Cardiac muscle cell (in vitro differentiated cells and primary cell): ENCODE data around the gene NXN. TPM values are rescaled to one million over a fixed set of nuclear protein-coding genes. Genes with fewer than 3 reads are reported as not detected.
A peak's percentile ranks its signal among the peaks of the same experiment; 100 is the strongest.

Experiments used
- DNase-seq, 2 donors: peaks; one replicate each; pipeline versions ENCODE4 v3.0.0 to v3.0.0-alpha.2; 2010 to 2017; ENCODE audit warnings: low read depth in 1 of 2, low spot score in 1 of 2
- H3K27ac ChIP-seq: fragments of 200-600 bp; sonication (generic); 2 replicates; pipeline ENCODE4 v1.5.1; 2016
- H3K27me3 ChIP-seq: fragments of 200-600 bp; sonication (generic); 2 replicates; pipeline ENCODE4 v1.6.0; 2016; ENCODE audit warnings: control low read depth
- H3K36me3 ChIP-seq: fragments of 200-600 bp; sonication (generic); 2 replicates; pipeline ENCODE4 v1.5.1; 2016; ENCODE audit warnings: control low read depth
- H3K4me1 ChIP-seq: fragments of 200-600 bp; sonication (generic); 2 replicates; pipeline ENCODE4 v1.8.1; 2017; ENCODE audit warnings: low read depth, mild to moderate bottlenecking, mixed run types
- H3K4me3 ChIP-seq: fragments of 200-600 bp; sonication (generic); 2 replicates; pipeline ENCODE4 v1.5.1; 2016; ENCODE audit warnings: mild to moderate bottlenecking
- H3K9me3 ChIP-seq: fragments of 200-600 bp; sonication (generic); 2 replicates; pipeline ENCODE4 v1.5.1; 2017; ENCODE audit warnings: low read depth, mild to moderate bottlenecking, control low read depth
- polyA plus RNA-seq: library from polyadenylated mRNA; unstranded; fragments of >200 nt; fragmentation: Nextera tagmentation; extraction: Ambion mirVana; gene quantifications from 2 replicates; pipeline ENCODE4 v1.2.1, GENCODE V29; 2016
- total RNA-seq: library from RNA; depleted of rRNA; stranded (reverse); fragments of >200 nt; gene quantifications from 2 replicates; pipeline ENCODE4 v1.2.3, GENCODE V29; 2016
- TF ChIP-seq, protein P1 (sequence below): IDR thresholded peaks from 2 replicates; pipeline ENCODE4 v1.5.1; 2012; ENCODE audit warnings: low read depth, mild to moderate bottlenecking, low read length

NXN gene
- total and polyA plus RNA-seq, 2 experiments from 2014 or later, result 120 to 122 TPM

DNA sequence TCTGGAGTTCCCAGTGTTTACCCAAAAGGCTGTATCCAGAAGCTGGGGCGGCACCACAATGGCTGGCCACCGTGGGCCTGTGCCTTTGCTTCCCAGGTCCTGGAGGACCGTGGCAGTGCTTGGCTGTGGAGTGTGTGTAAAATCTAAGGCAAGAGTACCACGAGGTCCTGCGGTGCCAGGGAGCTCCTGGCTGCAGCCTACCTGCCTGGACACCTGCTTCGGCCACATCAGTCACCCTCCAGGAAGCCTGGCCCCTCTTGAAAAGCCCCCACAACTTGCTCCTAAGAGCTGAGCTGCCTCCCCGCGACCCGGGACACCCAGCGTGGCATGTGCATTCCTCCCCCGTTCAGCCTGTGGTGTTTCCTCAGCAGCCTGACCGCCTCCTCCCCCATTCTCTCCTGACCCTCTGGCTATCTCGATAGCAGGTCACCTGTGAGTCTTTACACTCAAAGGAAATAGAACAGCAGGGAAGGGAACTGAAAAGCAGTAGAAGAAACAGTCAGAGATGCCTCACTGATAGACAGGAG lies 25.3 kb upstream of the NXN start:
- peak overlapping the region; percentile 25 for H3K27ac ChIP-seq
- peaks cover 16% of the 10 kb centered on the region for H3K4me1 ChIP-seq
- H3K4me3 ChIP-seq, result no peak overlapping the region
- H3K9me3 ChIP-seq, result no peaks in the 10 kb centered on the region
- H3K27me3 ChIP-seq, result no peaks in the 10 kb centered on the region
- H3K36me3 ChIP-seq, result peaks cover 40% of the 10 kb centered on the region
- TF ChIP-seq, protein P1, sequence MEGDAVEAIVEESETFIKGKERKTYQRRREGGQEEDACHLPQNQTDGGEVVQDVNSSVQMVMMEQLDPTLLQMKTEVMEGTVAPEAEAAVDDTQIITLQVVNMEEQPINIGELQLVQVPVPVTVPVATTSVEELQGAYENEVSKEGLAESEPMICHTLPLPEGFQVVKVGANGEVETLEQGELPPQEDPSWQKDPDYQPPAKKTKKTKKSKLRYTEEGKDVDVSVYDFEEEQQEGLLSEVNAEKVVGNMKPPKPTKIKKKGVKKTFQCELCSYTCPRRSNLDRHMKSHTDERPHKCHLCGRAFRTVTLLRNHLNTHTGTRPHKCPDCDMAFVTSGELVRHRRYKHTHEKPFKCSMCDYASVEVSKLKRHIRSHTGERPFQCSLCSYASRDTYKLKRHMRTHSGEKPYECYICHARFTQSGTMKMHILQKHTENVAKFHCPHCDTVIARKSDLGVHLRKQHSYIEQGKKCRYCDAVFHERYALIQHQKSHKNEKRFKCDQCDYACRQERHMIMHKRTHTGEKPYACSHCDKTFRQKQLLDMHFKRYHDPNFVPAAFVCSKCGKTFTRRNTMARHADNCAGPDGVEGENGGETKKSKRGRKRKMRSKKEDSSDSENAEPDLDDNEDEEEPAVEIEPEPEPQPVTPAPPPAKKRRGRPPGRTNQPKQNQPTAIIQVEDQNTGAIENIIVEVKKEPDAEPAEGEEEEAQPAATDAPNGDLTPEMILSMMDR, result no peak
- DNase-seq, result no peak

DNA sequence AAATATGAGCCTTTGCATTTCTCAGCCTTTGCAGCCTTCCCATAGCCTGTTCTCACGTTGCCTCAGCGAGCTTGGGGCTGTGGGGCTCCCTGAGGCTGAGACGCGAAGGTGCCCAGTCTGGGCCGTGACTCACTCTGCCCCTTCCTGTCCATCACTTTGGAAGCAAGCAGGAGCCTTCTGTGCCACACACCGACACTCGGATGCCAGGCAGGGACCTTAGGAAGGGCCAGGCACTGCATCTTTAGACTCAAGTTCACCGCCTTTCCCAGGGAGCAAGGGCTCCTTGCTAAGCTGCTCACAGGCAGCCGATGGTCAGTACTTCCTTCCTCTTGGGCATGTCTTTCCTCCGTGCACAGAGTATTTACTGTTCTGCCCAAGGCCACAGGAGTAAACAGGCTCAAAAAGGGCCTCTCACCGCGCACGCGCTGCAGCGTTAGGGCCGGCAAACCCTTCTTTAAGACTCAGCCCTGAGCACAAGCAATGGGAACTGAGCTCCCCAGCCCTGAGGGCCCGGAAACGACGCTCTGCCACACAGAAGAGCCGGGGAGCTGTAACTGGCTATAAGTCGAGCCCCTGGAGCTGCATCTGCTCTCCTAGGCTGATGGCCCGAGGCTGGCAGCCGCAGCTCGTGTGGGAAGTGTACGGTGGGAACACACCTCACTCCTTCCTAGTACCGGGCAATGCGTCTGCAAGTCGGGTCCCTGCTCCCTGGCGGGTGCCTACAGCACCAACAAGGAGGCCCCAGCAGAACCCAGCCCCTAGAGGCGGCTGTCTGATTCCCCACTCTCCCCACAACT lies 24.6 kb upstream of the NXN start:
- peak overlapping the region; percentile 76 for H3K27ac ChIP-seq
- DNase-seq, result no peak
- peaks cover 38% of the 10 kb centered on the region for H3K36me3 ChIP-seq
- TF ChIP-seq, protein P1, result no peak
- H3K9me3 ChIP-seq, result no peaks in the 10 kb centered on the region
- H3K27me3 ChIP-seq, result no peaks in the 10 kb centered on the region
- peaks cover 16% of the 10 kb centered on the region for H3K4me1 ChIP-seq
- no peak overlapping the region for H3K4me3 ChIP-seq

DNA sequence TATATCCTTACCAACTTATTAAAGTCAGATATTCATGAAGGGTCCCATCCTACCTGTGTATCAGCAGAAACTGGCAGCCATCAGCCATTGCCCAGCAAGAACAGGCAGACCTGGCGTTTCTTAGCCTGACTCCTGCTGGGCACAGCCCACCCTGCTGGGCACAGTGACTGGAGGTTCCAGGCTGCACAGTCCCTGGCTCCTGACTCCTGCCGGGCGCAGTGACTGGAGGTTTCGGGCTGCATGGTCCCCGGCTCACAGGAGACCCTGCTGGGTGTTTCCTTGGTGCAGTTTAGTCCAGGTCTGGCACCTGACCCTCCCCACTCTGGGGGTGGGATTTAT lies 24.0 kb upstream of the NXN start:
- Histone ChIP-seq H3K9me3 (no peaks in the 10 kb centered on the region), H3K4me1 (peaks cover 16% of the 10 kb centered on the region), H3K27ac (peak overlapping the region; percentile 76), H3K36me3 (peaks cover 38% of the 10 kb centered on the region), H3K27me3 (no peaks in the 10 kb centered on the region), H3K4me3 (no peak overlapping the region)
- DNase-seq, result no peak
- TF ChIP-seq, protein P1, result no peak

DNA sequence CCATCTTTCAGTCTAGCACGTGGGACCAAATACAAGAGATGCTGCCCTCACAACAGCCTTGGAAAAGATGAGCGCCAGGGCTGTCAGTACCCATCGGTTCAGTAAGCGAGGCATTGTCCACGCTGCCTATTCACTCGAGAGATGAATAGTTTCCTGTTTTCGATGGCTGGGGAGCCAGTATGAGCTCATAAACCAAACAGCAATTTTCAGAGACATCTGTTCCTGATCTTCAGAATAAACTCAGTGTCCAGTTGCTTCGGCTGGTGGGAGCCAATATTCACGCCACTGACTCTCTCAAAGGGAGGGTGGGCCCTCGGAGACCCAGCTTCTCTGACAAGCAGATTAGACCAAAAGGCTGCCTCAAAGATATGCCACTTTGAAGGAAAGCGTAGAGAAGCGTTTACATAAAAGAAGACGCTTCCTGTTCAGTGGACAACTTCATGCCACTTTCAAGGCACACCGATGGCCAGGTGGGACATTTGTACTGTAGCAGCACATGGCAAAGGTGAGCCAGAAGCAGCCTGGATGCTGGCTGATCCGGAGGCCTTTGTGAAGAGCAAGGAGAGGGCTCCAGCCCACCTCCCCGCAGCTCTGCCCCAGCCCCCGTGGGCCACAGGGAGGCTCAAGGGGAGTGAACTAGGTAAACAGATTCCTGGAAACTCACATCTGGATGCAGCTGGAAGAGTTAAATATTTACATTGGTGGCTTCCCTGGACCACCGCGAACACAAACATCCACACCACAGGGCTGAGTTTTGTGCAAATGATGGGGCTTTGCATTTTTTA lies 23.4 kb upstream of the NXN start:
- peak in 1 of 2 donors; percentile 37 for DNase-seq
- peaks cover 38% of the 10 kb centered on the region for H3K36me3 ChIP-seq
- no peaks in the 10 kb centered on the region for H3K9me3 ChIP-seq
- peak overlapping the region; percentile 76 for H3K27ac ChIP-seq
- TF ChIP-seq, protein P1, result no peak
- H3K4me1 ChIP-seq, result peaks cover 19% of the 10 kb centered on the region
- no peaks in the 10 kb centered on the region for H3K27me3 ChIP-seq
- no peak overlapping the region for H3K4me3 ChIP-seq

DNA sequence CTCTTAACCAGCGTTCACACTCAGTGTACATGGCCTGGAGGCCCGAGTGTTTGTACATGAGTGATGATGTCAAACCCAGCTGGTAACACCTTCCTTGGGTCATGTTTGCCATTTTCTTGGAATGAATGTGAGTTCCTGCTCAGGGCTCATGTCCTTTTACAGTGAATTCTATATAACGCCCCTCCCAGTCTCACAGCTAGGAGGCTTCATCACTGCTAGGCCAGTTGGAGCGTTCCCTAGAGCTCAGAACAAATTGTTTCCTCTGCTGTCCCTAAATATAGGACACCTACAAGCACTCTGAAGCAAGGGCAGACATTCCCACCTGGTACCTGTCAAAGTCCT lies 22.8 kb upstream of the NXN start:
- TF ChIP-seq, protein P1, result no peak
- H3K27ac ChIP-seq, result peak overlapping the region; percentile 76
- peaks cover 22% of the 10 kb centered on the region for H3K4me1 ChIP-seq

More for the DNA sequence above, 22.8 kb upstream of the NXN start:
- H3K27me3 ChIP-seq, result no peaks in the 10 kb centered on the region
- H3K36me3 ChIP-seq, result peaks cover 35% of the 10 kb centered on the region
- no peak for DNase-seq
- H3K4me3 ChIP-seq, result no peak overlapping the region
- no peaks in the 10 kb centered on the region for H3K9me3 ChIP-seq
